GM18502 (cell line): ENCODE results near the gene TUBGCP6.

ENCODE experiments used
- ATAC-seq: cut with Tn5 transposase; IDR thresholded peaks from one replicate; pipeline ENCODE4 v1.9.1; 2021; ENCODE audit warnings: mild to moderate bottlenecking; ENCODE audit not compliant: unreplicated experiment, poor library complexity

The TUBGCP6 gene

DNA sequence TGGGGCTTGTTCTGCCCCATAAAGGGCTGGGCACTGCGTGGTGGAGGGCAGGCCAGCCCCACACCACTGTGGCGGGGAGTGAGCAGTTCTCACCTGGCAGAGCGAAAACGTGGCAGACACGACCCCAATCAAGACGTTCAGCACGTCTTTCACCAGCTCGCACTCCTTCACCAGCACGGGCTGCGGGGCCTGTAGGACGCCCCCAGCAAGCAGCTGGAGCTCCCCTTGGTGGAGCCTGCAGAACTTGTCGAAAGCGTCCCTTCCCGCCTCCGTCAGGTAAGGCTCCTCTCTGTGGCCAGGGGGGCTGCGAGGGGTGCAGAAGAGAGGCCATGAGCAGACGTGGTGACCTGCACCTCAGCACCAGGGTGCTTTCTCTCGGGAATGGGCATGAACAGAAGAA, 11.6 kb downstream of the TUBGCP6 start:
- no peak for ATAC-seq

DNA sequence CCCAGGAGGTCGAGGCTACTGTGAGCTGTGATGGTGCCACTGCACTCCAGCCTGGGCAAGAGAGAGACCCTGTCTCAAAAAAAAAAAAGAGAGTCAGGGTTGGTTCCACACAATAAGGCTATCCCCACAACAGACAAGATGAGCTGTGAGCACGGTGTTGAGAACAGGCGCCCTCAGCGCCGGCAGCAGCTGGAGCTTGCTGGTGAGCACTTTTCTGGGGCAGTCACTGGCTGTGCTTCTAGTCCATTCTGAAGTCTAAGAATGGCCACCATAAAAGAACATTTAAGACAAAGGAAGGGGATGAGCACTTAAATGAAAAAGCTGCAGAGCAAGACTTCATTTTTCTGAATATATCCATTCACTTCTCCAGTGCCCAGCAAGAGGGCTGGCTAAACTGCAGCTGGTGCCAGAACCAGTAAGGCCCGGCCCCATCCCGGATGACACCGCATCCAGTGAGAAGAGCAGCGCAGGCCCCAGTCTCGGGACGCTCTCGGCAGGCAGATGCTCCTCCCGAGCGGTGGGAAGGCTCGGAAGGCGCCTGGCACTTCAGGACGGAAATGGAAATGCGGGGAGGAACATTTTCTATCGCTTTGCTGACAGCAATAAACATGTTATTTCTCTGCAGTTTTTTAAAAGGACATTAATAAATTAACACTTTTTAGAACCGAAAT, 12.2 kb downstream of the TUBGCP6 start:
- no peak for ATAC-seq

- ATAC-seq: no peak
Measured at GRCh38 chr22:50229370-50229769, 15.5 kb downstream of the TUBGCP6 start.

DNA sequence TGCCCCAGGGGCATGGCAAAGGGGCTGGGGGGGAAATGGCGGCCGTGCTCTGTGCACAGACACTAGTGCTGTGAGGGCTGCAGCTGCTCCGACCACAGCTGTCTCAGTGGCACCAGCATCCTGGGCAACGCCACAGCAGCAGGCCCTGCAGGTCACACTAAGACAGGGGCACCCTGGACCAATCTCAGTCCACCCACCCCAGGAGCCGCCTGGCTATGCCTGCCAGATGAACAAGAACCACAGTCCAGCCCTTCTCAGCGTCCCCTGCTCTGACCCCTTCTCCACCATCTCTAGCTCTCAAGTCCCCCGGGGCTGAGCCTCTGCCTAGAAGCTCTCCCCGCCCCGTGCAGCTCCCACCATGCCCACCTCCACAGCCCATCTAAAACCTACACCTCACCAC, 16.5 kb downstream of the TUBGCP6 start:
- no peak for ATAC-seq

DNA sequence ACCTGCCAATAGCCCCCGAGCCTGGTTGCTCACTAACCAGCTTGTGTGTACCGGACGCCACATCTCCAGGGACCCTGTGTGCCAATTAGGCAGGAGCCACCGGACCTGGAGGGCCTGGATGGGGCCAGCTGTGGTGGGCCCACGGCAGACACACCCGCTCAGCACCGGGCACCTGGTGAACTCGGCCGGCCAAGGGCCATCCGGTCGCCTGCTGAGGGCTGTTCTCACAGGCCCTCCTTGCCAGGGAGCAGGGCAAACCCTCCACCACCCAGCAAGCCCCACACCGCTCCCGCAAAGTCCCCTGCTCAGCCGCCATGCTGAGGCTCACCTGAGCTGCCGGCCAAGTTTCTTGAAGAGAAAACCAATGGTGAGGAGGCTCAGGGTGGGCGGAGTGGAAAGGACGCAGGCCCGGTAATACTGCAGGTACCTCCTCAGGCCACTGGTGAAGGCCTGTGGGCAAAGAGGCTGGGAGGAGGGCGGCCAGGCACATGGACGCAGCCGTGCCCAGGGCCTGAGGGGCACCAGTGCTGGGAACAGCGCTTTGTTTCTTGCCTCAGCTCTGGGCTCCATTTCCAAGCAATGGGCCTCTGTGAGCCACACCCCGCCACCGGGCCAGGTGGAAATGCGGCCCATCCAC, 17.1 kb downstream of the TUBGCP6 start:
- ATAC-seq: no peak

GRCh38 chr22:50226875-50227165, 18.0 kb downstream of the TUBGCP6 start:
- ATAC-seq: no peak

DNA sequence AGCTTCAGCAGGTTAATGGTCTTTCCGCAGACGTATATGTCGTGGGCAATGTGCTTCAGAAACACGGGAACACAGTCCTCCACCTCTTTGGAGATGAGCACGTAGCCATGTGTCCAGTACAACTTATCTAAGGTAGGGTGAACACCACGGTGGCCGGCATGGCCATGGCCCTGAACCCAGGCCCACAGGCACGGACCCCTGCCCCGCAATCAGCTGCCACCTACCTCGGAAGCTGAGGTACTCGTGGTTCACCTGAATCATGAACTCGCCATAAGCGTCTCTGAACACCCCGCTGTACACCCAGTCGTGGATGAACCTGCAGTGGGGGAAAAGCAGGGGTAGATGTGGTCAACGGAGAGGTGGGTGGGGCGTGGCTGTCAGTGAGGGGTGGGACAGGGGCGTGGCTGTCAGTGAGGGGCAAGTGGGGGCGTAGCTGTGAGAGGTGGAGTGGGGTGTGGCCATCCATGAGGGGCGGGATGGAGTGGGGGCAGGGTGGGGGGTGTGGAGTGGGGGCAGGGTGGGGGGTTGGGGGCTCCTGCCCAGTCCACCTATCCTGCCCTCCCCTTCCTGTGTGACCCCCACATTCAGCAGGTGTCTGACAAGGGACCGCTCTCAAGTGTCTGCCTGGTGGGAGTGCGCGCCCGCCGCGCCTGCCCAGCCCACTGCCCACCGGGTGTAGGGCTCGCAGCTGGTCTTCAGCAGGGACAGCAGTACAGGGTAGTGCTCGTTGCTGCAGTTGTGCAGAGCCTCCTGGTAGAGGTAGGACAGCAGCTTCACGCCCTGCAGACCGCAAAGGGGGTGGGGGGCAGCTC, 18.6 kb downstream of the TUBGCP6 start:
- ATAC-seq: no peak

- ATAC-seq: no peak
Measured at GRCh38 chr22:50225200-50225969, 19.4 kb downstream of the TUBGCP6 start.

DNA sequence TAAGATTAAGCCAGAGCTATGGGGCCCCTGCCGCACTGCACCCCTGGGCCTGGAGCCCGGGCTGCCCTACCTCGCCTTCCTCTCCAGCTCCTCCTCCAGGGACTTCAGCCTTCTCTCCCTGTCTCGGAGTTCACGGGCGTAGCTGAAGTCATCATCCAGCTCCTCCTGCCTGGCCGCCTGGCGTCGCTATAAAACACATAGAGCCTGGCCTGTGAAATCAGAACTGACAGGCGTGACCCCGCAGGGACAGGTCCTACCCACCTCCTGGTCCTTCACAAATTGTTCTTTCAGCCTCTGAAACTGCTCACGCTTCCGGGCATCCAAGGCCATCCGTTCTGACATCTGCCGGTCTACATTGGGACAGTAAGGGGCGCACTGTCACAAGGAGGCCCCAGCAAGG, 20.8 kb downstream of the TUBGCP6 start:
- ATAC-seq: no peak

DNA sequence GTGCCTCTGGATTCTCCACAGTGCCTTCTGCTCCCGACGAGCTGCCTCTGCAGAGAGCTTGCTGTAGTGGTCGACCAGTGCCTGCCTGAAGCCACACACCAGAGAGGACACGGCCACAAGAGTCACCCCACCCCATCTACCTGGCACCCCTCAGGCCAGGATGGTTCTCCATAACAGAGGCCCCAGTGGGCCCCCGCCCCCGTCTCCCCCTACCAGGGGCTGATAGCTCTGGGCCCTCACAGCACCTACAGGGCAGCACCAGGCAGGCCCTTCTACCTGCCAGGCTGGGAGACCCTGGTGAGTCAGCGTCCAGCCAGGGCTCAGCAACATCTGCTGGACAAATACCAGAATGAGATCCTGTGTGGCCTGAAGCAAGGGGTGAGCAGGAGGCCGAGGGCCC, 22.3 kb downstream of the TUBGCP6 start:
- ATAC-seq: no peak

GRCh38 chr22:50221410-50222300, 23.2 kb downstream of the TUBGCP6 start:
- no peak for ATAC-seq

DNA sequence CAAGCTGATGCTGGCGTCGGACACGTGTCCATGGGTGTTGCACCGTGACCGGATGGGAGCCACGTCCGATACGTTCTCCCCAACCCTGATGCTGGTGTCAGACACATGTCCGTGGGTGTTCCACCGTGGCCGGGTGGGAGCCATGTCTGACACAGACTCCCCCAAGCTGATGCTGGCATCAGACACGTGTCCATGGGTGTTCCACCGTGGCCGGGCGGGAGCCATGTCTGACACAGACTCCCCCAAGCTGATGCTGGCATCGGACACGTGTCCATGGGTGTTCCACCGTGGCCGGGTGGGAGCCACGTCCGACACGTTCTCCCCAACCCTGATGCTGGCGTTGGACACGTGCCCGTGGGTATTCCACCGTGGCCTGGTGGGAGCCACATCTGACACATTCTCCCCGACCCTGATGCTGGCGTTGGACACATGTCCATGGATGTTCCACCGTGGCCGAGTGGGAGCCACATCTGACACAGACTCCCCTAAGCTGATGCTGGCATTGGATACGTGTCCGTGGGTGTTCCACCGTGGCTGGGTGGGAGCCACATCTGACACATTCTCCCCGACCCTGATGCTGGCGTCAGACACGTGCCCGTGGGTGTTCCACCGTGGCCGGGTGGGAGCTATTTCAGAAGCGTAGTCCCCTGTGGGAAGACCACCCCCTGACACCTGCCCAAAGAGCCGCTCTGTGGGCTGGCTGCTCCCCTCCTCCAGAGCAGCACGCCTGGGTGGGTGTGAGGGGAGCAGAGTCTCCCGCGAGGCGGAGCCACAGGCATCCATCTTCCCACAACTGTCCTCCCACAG, 24.0 kb downstream of the TUBGCP6 start:
- no peak for ATAC-seq

GRCh38 chr22:50219800-50220602, 24.8 kb downstream of the TUBGCP6 start:
- ATAC-seq: no peak

GRCh38 chr22:50218996-50219727, 25.7 kb downstream of the TUBGCP6 start:
- no peak for ATAC-seq

DNA sequence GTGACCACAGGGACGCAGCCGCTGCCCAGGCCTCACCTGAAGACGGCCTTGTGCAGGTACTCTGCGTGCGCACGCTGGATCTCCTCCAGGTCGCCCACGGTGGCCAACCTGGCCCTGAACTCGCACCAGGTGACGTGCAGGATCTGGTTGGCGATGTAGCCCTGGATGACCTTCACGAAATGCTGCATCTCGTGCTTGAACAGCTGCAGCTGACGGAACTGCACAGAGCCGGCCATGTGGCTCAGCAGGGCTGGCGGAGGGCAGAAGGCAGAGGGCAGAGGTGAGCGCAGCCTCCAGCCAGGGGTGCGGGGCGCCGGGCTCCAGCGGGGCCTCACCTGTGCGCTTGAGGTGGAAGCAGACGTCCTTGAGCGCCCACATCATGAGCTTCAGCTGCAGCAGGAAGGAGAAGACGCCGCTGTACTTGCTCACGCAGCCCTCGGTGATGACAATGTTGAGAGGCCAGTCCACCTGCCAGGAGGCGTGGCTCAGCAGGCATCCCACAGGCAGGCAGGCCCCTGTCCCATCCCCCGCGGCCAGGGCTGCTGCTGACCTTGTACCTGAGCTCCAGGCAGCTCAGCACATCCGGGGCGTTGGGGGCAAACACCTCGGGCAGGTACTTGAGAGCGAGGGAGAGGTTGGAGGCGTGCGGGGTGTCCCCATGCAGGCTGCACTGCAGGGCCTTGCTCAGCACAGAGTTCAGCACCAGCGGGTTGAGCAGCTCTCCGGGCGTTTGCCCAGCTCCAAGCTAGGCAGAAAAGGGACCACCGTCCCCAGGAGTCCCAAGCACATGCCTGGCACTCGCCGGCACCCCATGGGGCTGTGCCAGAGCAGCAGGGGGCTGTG, 26.4 kb downstream of the TUBGCP6 start:
- no peak for ATAC-seq

GRCh38 chr22:50217543-50218152, 27.2 kb downstream of the TUBGCP6 start:
- no peak for ATAC-seq
